Hepatocyte (in vitro differentiated cells): ENCODE measurements around the gene RNF4. TPM values are rescaled to one million over a fixed set of nuclear protein-coding genes. Genes with fewer than 3 reads are reported as not detected.

ENCODE experiments used
- DNase-seq: peaks from one replicate; pipeline ENCODE4 v3.0.0-alpha.2; 2016; ENCODE audit warnings: low spot score
- H2AFZ ChIP-seq: fragments of 200-600 bp; sonication (generic); 2 replicates; pipeline ENCODE4 v1.6.0; 2016; ENCODE audit warnings: antibody characterized with exemption, mild to moderate bottlenecking
- H3K27ac ChIP-seq: fragments of 200-600 bp; sonication (generic); 2 replicates; pipeline ENCODE4 v1.5.1; 2016; ENCODE audit warnings: mild to moderate bottlenecking
- H3K27me3 ChIP-seq: fragments of 200-600 bp; sonication (generic); 2 replicates; pipeline ENCODE4 v1.6.1; 2016
- H3K36me3 ChIP-seq: fragments of 200-600 bp; sonication (generic); replicated peaks from 2 replicates; pipeline ENCODE4 v1.5.1; 2016; ENCODE audit warnings: low read depth; ENCODE audit not compliant: insufficient read depth
- H3K4me1 ChIP-seq: fragments of 200-600 bp; sonication (generic); 2 replicates; pipeline ENCODE4 v1.5.1; 2016; ENCODE audit warnings: mild to moderate bottlenecking, moderate library complexity; ENCODE audit not compliant: insufficient read depth
- H3K4me2 ChIP-seq: fragments of 200-600 bp; sonication (generic); 2 replicates; pipeline ENCODE4 v1.6.0; 2016
- H3K4me3 ChIP-seq: fragments of 200-600 bp; sonication (generic); 2 replicates; pipeline ENCODE4 v1.5.1; 2016; ENCODE audit warnings: mild to moderate bottlenecking
- H3K79me2 ChIP-seq: fragments of 200-600 bp; sonication (generic); 2 replicates; pipeline ENCODE4 v1.6.0; 2017; ENCODE audit warnings: mild to moderate bottlenecking
- H3K9me2 ChIP-seq: fragments of 200-600 bp; sonication (generic); replicated peaks from 2 replicates; pipeline ENCODE4 v1.6.0; 2017; ENCODE audit warnings: mild to moderate bottlenecking; ENCODE audit not compliant: insufficient read depth
- H3K9me3 ChIP-seq: fragments of 200-600 bp; sonication (generic); 2 replicates; pipeline ENCODE4 v1.5.1; 2016; ENCODE audit warnings: low read depth, mild to moderate bottlenecking
- H4K20me1 ChIP-seq: fragments of 200-600 bp; sonication (generic); 2 replicates; pipeline ENCODE4 v1.6.0; 2016; ENCODE audit warnings: mild to moderate bottlenecking; ENCODE audit not compliant: insufficient read depth, poor library complexity, severe bottlenecking
- CTCF ChIP-seq: fragments of 200-600 bp; sonication (generic); IDR thresholded peaks from 2 replicates; pipeline ENCODE4 v1.5.1; 2016; ENCODE audit warnings: antibody characterized with exemption, mild to moderate bottlenecking; ENCODE audit not compliant: poor library complexity
- EZH2 ChIP-seq: fragments of 200-600 bp; sonication (generic); IDR thresholded peaks from 2 replicates; pipeline ENCODE4 v1.6.1; 2016; ENCODE audit warnings: antibody characterized with exemption, mild to moderate bottlenecking, borderline replicate concordance
- EZH2phosphoT487 ChIP-seq: fragments of 200-600 bp; sonication (generic); IDR thresholded peaks from one replicate; pipeline ENCODE4 v1.6.1; 2018; ENCODE audit warnings: antibody characterized with exemption, mild to moderate bottlenecking, low read depth, moderate library complexity; ENCODE audit not compliant: unreplicated experiment, severe bottlenecking
- WGBS: methylation state at CpG from one replicate; pipeline ENCODE4 v1.1.6; 2016; ENCODE audit warnings: low lambda C conversion rate; ENCODE audit errors: missing lambda C conversion rate; 5-methylcytosine and 5-hydroxymethylcytosine counted together
- polyA plus RNA-seq: library from polyadenylated mRNA; unstranded; fragments of >200 nt; fragmentation: Nextera tagmentation; extraction: Ambion mirVana; gene quantifications from 2 replicates; pipeline ENCODE4 v1.2.1, GENCODE V29; 2016
- total RNA-seq: library from RNA; depleted of rRNA; stranded (reverse); fragments of >200 nt; gene quantifications from 2 replicates; pipeline ENCODE4 v1.2.3, GENCODE V29; 2014

The RNF4 gene
- total and polyA plus RNA-seq, 2 experiments from 2014 or later = 42.4 to 50.3 TPM

GRCh38 chr4:2459589-2460349, 9.1 kb upstream of the RNF4 start:
- no peak for DNase-seq
- 94% methylated on average over 19 of the region's 19 CpGs for WGBS
- H3K36me3 ChIP-seq = no peaks in the 10 kb centered on the region

GRCh38 chr4:2461246-2461960, 7.5 kb upstream of the RNF4 start:
- Histone ChIP-seq H3K4me3 (no peak overlapping the region), H3K36me3 (no peaks in the 10 kb centered on the region), H3K9me3 (no peaks in the 10 kb centered on the region), H3K9me2 (no peaks in the 10 kb centered on the region), H2AFZ (no peak overlapping the region), H4K20me1 (no peaks in the 10 kb centered on the region), H3K79me2 (peaks cover 2% of the 10 kb centered on the region), H3K4me1 (peaks cover 6% of the 10 kb centered on the region), H3K27me3 (no peaks in the 10 kb centered on the region), H3K4me2 (peak overlapping the region; percentile 92), H3K27ac (no peak overlapping the region)
- WGBS = 84% methylated on average over 15 of the region's 15 CpGs
- TF ChIP-seq EZH2 (no peak), CTCF (no peak), EZH2phosphoT487 (no peak)
- no peak for DNase-seq

More at GRCh38 chr4:2459589-2460349, 9.1 kb upstream of the RNF4 start:
- no peak overlapping the region for H3K4me2 ChIP-seq
- no peak overlapping the region for H2AFZ ChIP-seq
- H3K9me3 ChIP-seq = no peaks in the 10 kb centered on the region
- H3K79me2 ChIP-seq = no peaks in the 10 kb centered on the region
- no peak overlapping the region for H3K27ac ChIP-seq
- no peaks in the 10 kb centered on the region for H4K20me1 ChIP-seq
- TF ChIP-seq EZH2phosphoT487 (no peak), CTCF (no peak), EZH2 (no peak)
- no peaks in the 10 kb centered on the region for H3K9me2 ChIP-seq
- no peak overlapping the region for H3K4me3 ChIP-seq
- H3K27me3 ChIP-seq = no peaks in the 10 kb centered on the region
- peaks cover 6% of the 10 kb centered on the region for H3K4me1 ChIP-seq

GRCh38 chr4:2462218-2462991, 6.5 kb upstream of the RNF4 start:
- TF ChIP-seq EZH2phosphoT487 (no peak), CTCF (peak; percentile 50), EZH2 (no peak)
- H3K27ac ChIP-seq = peak overlapping the region; percentile 66
- peak overlapping the region; percentile 54 for H3K4me3 ChIP-seq
- 6% methylated on average over 45 of the region's 99 CpGs for WGBS
- no peaks in the 10 kb centered on the region for H3K9me3 ChIP-seq
- H3K4me2 ChIP-seq = peak overlapping the region; percentile 92
- H3K27me3 ChIP-seq = no peaks in the 10 kb centered on the region
- H4K20me1 ChIP-seq = no peaks in the 10 kb centered on the region
- peak overlapping the region; percentile 81 for H2AFZ ChIP-seq
- no peaks in the 10 kb centered on the region for H3K36me3 ChIP-seq
- no peaks in the 10 kb centered on the region for H3K9me2 ChIP-seq
- H3K79me2 ChIP-seq = peaks cover 9% of the 10 kb centered on the region
- DNase-seq = peak; percentile 91
- peaks cover 6% of the 10 kb centered on the region for H3K4me1 ChIP-seq
